AG09319 (cell line): ENCODE measurements around the gene POLR1D.
"Not testable (repeated sequence)": the region's sequence is repeated elsewhere in the genome, so short reads cannot be mapped to it uniquely, and the experiment has no call there.

Experiments
- DNase-seq: peaks from one replicate; pipeline ENCODE4 v3.0.0-alpha.2; 2010; ENCODE audit warnings: low read depth; ENCODE audit errors: extremely low read depth
- CTCF ChIP-seq: IDR thresholded peaks from 2 replicates; pipeline ENCODE4 v1.5.1; 2011; ENCODE audit warnings: low read depth, mild to moderate bottlenecking, inconsistent platforms, low read length, moderate library complexity

Gene POLR1D

DNA sequence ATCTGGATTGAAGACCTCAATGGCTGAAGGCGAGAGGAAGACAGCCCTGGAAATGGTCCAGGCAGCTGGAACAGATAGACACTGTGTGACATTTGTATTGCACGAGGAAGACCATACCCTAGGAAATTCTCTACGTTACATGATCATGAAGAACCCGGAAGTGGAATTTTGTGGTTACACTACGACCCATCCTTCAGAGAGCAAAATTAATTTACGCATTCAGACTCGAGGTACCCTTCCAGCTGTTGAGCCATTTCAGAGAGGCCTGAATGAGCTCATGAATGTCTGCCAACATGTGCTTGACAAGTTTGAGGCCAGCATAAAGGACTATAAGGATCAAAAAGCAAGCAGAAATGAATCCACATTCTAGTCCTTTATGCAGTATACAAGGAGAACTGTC lies 1.2 kb downstream of the POLR1D start:
- DNase-seq = no peak

DNA sequence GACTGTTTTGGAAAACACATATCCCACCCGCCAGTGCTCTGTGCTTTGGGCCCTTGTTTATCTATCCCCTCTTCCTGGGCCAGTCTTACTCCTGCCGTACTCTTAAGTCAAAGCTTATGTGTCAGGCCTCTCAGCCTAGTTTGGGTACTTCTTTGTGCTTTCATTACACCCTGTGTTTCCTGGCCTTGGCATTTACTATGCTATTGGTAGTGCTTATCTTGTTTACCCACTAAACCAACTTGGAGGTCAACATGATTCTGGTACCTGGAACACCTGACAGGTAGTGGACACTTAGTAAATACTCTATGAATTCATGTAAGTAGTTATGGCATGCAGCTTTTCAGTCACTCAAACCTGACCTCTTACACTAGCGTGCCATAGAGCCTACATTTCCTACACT lies 2.4 kb downstream of the POLR1D start:
- TF ChIP-seq CTCF = no peak
- no peak for DNase-seq

More for the DNA sequence above, 1.2 kb downstream of the POLR1D start:
- no peak for TF ChIP-seq CTCF

- no peak for DNase-seq
- no peak for TF ChIP-seq CTCF
Measured at GRCh38 chr13:27625839-27626238, 4.1 kb downstream of the POLR1D start.

- no peak for TF ChIP-seq CTCF
- no peak for DNase-seq
Measured at GRCh38 chr13:27627380-27627779, 5.7 kb downstream of the POLR1D start.

DNA sequence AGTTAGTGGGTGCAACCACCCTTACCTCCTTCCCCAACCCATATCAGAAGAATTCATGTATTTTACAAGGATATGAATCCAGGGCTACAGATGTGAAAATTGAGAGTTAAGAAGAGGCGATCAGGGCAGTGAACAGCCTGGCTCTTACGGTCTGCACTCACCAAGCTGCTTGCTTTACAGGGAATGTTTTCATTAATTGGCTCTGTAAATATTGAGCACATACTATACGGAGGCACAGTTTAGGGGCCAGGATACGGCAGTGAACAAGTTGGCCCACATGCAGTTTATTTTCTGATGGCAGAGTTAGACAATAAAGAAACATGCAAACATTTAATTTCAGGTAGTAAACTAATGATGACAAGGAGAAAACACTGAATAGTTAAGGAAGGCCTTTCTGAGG lies 6.4 kb downstream of the POLR1D start:
- no peak for TF ChIP-seq CTCF
- DNase-seq = no peak

DNA sequence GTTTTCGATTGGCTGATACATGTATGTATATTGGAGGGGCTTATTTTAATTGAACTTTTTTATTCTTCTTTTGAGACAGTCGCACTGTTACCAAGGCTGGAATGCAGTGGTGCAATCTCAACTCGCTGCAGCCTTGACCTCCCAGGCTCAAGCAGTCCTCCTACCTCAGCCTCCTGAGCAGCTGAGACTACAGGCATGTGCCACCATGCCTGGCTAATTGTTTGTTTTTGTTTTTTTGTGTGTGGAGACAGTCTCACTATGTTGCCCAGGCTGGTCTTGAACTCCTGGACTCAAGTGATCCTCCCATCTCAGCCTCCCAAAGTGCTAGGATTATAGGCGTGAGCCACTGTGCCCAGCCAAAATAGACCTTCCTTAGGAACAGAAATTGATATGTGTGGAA lies 7.1 kb downstream of the POLR1D start:
- not testable (repeated sequence) for DNase-seq

DNA sequence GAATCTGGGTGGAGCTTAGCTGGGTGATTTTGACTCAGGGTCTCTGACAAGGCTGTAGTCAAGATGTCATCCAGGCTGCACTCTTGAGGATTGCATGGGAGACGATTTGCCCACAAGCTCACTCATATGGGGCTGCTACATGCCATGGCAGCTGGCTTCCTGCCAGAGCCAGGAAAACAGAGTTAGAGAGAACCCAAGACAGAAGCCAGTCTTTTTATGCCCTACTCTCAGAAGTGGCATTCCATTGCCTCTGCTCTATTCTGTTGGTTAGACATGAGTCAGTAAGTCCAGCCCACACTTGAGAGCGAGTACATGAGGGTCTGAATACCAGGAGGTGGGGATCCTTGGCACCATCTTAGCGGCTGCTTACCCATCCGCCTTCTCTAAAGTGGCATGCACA lies 9.5 kb downstream of the POLR1D start:
- no peak for DNase-seq

DNA sequence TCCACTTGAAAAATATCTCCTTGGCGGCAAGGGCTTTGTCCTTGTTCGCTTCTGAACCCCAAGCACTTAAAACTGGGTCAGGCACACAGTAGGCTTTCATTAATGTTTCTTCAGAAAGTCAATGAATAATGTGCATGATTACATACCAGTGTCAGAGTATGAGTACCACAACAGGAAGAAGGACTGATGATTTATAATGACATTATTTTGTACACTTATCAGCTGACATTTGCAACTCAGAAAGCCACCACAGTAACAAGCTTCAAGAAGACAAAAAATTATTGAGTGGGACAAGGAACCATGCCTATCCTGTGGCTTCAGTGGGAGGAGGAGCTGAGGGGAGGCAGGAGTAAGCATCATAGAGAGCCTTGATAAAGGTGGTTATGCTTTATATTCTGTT lies 10.0 kb downstream of the POLR1D start:
- DNase-seq = no peak
- TF ChIP-seq CTCF = no peak

More for the DNA sequence above, 9.5 kb downstream of the POLR1D start:
- TF ChIP-seq CTCF = no peak
